ENCODE measurements around the gene HSPB6.

Gene HSPB6

DNA sequence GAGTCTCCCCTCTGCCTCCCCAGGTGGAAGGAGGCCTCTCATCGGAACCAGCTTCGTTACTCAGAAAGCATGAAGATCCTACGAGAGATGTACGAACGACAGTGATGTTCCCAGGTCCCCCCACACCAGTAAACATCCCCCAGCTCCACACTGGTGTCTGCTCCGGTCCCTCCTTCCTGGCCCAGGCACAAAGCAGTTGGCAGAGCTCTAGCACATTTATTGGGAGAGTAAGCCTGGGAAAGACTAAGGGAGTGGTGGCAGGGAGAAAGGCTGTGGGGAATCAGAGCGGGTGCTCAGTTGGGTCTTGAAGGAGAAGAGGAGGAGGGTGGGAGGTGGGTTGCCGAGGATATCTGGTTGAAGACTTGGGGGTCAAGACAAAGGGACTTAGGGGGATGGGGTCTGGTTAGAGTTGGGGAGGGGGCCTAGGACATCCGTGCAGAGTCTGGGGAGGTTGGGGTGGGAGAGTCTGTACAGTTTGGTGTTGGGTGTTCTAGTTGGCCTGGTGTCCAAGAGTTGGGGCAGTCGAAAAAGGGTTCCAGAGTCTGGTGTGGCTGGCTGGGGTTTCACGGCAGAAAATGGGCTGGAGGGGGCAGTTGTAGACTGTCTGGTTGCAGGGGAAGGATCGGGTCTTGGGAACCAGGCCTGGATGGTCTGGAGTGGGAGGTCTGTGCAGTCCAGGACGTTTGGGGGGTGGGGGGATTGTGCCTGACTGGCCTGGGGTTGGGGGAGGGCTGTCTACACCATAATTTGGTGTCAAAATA lies 2.3 kb downstream of the HSPB6 start:
- Mint-ChIP-seq H3K9me3 (no peaks in the 10 kb centered on the region), H3K4me1 (peaks cover 30% of the 10 kb centered on the region), H3K36me3 (ENCODE audit: low read depth) (peaks cover 18% of the 10 kb centered on the region), H3K4me3 (peak overlapping the region; percentile 58 to 62 (median 61)), H3K27me3 (ENCODE audit: low read depth) (peaks cover 11% of the 10 kb centered on the region), H3K27ac (peak overlapping the region; percentile 47 to 83 (median 64))
- TF ChIP-seq, protein P1, sequence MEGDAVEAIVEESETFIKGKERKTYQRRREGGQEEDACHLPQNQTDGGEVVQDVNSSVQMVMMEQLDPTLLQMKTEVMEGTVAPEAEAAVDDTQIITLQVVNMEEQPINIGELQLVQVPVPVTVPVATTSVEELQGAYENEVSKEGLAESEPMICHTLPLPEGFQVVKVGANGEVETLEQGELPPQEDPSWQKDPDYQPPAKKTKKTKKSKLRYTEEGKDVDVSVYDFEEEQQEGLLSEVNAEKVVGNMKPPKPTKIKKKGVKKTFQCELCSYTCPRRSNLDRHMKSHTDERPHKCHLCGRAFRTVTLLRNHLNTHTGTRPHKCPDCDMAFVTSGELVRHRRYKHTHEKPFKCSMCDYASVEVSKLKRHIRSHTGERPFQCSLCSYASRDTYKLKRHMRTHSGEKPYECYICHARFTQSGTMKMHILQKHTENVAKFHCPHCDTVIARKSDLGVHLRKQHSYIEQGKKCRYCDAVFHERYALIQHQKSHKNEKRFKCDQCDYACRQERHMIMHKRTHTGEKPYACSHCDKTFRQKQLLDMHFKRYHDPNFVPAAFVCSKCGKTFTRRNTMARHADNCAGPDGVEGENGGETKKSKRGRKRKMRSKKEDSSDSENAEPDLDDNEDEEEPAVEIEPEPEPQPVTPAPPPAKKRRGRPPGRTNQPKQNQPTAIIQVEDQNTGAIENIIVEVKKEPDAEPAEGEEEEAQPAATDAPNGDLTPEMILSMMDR (IDR thresholded peaks at IDR 0.05; ENCODE audit: unreplicated experiment in 3 of 3) = no peak

GRCh38 chr19:35753634-35754369 lies 3.0 kb downstream of the HSPB6 start:
- TF ChIP-seq, protein P1 (IDR thresholded peaks at IDR 0.05; ENCODE audit: unreplicated experiment in 3 of 3) = no peak
- H3K36me3 Mint-ChIP-seq (ENCODE audit: low read depth) = peaks cover 15% of the 10 kb centered on the region

GRCh38 chr19:35752746-35753350 lies 4.0 kb downstream of the HSPB6 start:
- peaks cover 30% of the 10 kb centered on the region for H3K4me1 Mint-ChIP-seq
- peaks cover 11% of the 10 kb centered on the region for H3K27me3 Mint-ChIP-seq (ENCODE audit: low read depth)
- peaks cover 16% of the 10 kb centered on the region for H3K36me3 Mint-ChIP-seq (ENCODE audit: low read depth)
- no peaks in the 10 kb centered on the region for H3K9me3 Mint-ChIP-seq
- TF ChIP-seq, protein P1 (IDR thresholded peaks at IDR 0.05; ENCODE audit: unreplicated experiment in 3 of 3) = no peak
- peak overlapping the region in 1 of 3 experiments; percentile 55 for H3K27ac Mint-ChIP-seq
- H3K4me3 Mint-ChIP-seq = no peak overlapping the region

More at GRCh38 chr19:35753634-35754369, 3.0 kb downstream of the HSPB6 start:
- H3K4me3 Mint-ChIP-seq = peak overlapping the region; percentile 40 to 50 (median 44)
- peaks cover 11% of the 10 kb centered on the region for H3K27me3 Mint-ChIP-seq (ENCODE audit: low read depth)
- H3K4me1 Mint-ChIP-seq = peaks cover 25% of the 10 kb centered on the region
- peak overlapping the region in 2 of 3 experiments; percentile 55 to 83 for H3K27ac Mint-ChIP-seq
- no peaks in the 10 kb centered on the region for H3K9me3 Mint-ChIP-seq

- no peaks in the 10 kb centered on the region for H3K9me3 Mint-ChIP-seq
- no peak overlapping the region for H3K27ac Mint-ChIP-seq
- TF ChIP-seq, protein P1 (IDR thresholded peaks at IDR 0.05; ENCODE audit: unreplicated experiment in 3 of 3) = no peak
- peaks cover 15% of the 10 kb centered on the region for H3K36me3 Mint-ChIP-seq (ENCODE audit: low read depth)
- peaks cover 26% of the 10 kb centered on the region for H3K4me1 Mint-ChIP-seq
- peak overlapping the region in 1 of 3 experiments; percentile 34 for H3K4me3 Mint-ChIP-seq
- peaks cover 11% of the 10 kb centered on the region for H3K27me3 Mint-ChIP-seq (ENCODE audit: low read depth)
These were observed 4.7 kb downstream of the HSPB6 start for GRCh38 chr19:35751839-35752745.

GRCh38 chr19:35750167-35750566 lies 6.7 kb downstream of the HSPB6 start:
- H3K36me3 Mint-ChIP-seq (ENCODE audit: low read depth) = peaks cover 13% of the 10 kb centered on the region
- TF ChIP-seq, protein P1 (IDR thresholded peaks at IDR 0.05; ENCODE audit: unreplicated experiment in 3 of 3) = no peak
- H3K4me1 Mint-ChIP-seq = peaks cover 28% of the 10 kb centered on the region
- peak overlapping the region; percentile 71 to 79 (median 72) for H3K4me3 Mint-ChIP-seq
- H3K9me3 Mint-ChIP-seq = no peaks in the 10 kb centered on the region
- H3K27ac Mint-ChIP-seq = no peak overlapping the region
- peaks cover 6% of the 10 kb centered on the region for H3K27me3 Mint-ChIP-seq (ENCODE audit: low read depth)

All from nephron (organoid).